GM19035 (cell line): ENCODE results near the gene GLIPR2.
"Not testable (repeated sequence)": the region's sequence is repeated elsewhere in the genome, so short reads cannot be mapped to it uniquely, and the experiment has no call there.

Experiments used
- ATAC-seq: cut with Tn5 transposase; IDR thresholded peaks from one replicate; pipeline ENCODE4 v1.9.1; 2021; ENCODE audit not compliant: unreplicated experiment

Gene GLIPR2

GRCh38 chr9:36162211-36162738, 25.7 kb downstream of the GLIPR2 start:
- ATAC-seq, result no peak

GRCh38 chr9:36163049-36163785, 26.7 kb downstream of the GLIPR2 start:
- ATAC-seq, result no peak

DNA sequence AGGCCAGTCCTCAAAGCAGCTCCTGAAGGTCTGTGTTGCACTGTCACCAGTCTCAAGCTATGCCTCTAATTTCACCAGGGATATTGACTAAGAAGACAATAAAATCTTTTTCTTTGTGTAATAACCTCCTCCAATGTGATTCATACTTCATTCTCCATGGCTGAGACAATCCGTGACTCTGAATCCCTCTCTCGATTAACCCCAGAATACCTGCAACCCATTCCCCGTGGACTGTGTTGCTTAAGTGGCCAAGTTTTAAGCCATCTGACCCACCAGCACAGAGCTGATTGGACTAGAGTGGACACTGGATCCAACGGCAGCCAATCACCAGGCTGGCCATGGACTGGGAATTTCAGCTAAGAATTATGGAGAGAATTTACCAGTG, 27.2 kb downstream of the GLIPR2 start:
- ATAC-seq, result no peak

GRCh38 chr9:36164372-36164771, 27.8 kb downstream of the GLIPR2 start:
- no peak for ATAC-seq

- no peak for ATAC-seq
Measured at GRCh38 chr9:36164989-36165388, 28.5 kb downstream of the GLIPR2 start.

- ATAC-seq, result no peak
Measured at GRCh38 chr9:36165826-36166167, 29.3 kb downstream of the GLIPR2 start.

GRCh38 chr9:36166168-36166927, 29.8 kb downstream of the GLIPR2 start:
- peak; percentile 94 for ATAC-seq

DNA sequence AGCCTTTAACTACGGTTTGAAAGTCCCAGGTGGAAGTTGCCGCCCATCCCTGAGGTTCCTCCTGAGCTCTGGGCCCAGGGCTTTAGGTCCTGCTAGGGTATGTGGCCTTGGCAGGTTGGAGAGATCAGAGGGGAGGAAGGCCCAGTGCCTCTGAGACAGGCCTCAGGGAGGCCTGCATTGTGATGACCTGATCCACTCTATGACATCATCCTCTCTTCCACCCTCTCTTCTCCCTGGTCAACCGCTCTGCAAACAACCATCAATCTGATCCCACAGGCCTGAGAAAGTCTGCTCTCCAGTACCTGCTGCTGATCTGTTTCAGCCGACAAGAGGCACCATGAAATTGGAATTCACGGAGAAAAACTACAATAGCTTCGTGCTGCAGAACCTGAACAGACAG, 32.6 kb downstream of the GLIPR2 start, which contains the start of gene CCIN:
Gene CCIN, plus strand, starts transcription at position 223 of the 400 bp plus-strand sequence. Its CDS starts 115 bp downstream, at position 338.
- ATAC-seq, result no peak

DNA sequence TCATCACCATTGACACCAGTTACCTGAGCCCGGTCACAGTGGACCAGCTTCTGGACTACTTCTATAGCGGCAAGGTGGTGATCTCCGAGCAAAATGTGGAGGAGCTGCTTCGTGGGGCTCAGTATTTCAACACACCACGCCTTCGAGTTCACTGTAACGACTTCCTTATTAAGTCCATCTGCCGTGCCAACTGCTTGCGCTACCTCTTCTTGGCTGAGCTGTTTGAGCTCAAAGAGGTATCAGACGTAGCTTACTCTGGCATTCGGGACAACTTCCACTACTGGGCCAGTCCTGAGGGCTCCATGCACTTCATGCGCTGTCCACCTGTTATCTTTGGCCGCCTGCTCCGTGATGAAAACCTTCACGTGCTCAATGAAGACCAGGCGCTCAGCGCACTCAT, 33.2 kb downstream of the GLIPR2 start:
- no peak for ATAC-seq

- ATAC-seq, result no peak
Measured at GRCh38 chr9:36170531-36170930, 34.0 kb downstream of the GLIPR2 start.

DNA sequence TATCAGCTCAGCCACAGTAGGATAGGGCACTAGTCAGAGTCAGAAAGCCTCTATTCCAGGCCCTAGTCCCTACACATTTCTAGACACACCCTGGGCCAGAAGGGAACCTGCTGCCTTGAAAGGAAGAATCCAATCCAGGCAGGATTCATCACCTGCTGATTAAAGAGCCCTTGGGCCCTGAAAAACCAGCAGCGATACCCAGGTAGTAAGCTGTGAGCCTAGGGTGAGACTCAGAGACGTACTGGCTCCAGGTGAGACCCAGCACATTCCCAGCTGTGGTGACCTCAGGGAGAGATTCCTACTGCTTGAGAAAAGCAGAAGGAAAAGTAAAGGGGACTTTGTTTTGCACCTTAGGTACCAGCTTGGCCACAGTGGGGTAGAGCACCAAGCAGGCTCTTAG, 37.3 kb downstream of the GLIPR2 start:
- no peak for ATAC-seq

DNA sequence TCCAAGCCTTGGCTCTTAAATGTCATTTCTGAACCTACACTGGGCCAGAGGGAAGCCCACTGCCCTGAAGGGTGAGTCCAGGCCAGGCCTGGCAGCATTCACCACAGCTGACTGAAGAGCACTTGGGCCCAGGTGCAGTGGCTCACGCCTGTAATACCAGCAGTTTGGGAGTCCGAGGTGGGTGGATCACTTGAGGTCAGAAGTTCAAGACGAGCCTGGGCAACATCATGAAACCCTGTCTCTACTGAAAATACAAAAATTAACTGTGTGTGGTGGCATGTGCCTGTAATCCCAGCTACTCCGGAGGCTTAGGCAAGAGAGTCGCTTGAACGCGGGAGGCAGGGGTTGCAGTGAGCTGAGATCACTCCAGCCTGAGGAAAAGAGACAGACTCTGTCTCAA, 37.7 kb downstream of the GLIPR2 start:
- ATAC-seq, result no peak

- ATAC-seq, result no peak
Measured at GRCh38 chr9:36174731-36175130, 38.2 kb downstream of the GLIPR2 start.

DNA sequence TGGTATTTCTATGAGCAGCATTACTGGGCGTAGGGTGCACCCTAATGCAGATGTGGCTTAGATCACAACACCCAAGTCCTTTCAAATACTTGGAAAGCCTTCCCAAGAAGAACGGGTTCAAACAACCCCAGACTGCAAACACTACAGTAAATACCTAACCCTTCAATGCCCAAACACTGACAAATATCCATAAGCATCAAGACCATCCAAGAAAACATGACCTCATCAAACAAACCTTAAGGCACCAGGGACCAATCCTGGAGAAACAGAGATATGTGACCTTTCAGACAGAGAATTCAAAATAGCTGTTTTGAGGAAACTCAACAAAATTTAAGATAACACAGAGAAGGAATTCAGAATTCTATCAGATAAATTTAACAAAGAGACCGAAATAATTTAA, 38.7 kb downstream of the GLIPR2 start:
- ATAC-seq, result not testable (repeated sequence)

- not testable (repeated sequence) for ATAC-seq
Measured at GRCh38 chr9:36176496-36176895, 40.0 kb downstream of the GLIPR2 start.

GRCh38 chr9:36177571-36177970, 41.0 kb downstream of the GLIPR2 start:
- ATAC-seq, result no peak

GRCh38 chr9:36180243-36180642, 43.7 kb downstream of the GLIPR2 start:
- not testable (repeated sequence) for ATAC-seq

- ATAC-seq, result no peak
Measured at GRCh38 chr9:36187414-36187813, 50.9 kb downstream of the GLIPR2 start.

GRCh38 chr9:36188212-36188611, 51.7 kb downstream of the GLIPR2 start:
- no peak for ATAC-seq

DNA sequence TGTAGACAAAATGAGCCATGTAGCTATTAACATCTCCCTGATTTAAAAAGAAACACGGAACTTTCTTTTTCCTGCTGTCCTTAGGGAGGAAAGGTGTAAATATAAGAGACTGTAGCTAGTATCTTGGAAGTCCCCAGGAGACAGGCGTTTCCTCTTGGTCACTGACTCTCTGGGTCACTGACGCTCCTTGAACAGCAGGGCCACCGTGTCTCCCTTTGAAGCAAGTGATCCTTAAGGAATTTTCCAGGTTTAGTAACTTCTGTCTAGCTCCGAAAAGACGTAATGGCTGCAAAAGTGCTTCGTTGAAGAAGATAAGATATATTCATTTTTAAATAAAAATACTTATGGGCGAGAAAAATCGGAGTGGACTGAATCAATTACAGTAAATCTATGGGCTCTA, 53.4 kb downstream of the GLIPR2 start:
- ATAC-seq, result no peak

- peak; percentile 96 for ATAC-seq
Measured at GRCh38 chr9:36190388-36191289, 54.1 kb downstream of the GLIPR2 start, which contains the start of gene CLTA. TSS of gene CLTA (plus strand) at chr9:36190921. CDS start at chr9:36191057, 136 bp downstream.
